ENCODE data around the gene SMCO2. TPM values are rescaled to one million over a fixed set of nuclear protein-coding genes. Genes with fewer than 3 reads are reported as not detected.

SMCO2 gene
- total RNA-seq, 2 donors from 2014 or later, result 0.31 to 1.0 TPM

GRCh38 chr12:27513155-27513824 lies 66.8 kb downstream of the SMCO2 start:
- Histone ChIP-seq H3K27me3 (ENCODE audit: control insufficient read depth, insufficient read depth, low read length, poor library complexity, severe bottlenecking) (no peaks in the 10 kb centered on the region), H3K4me1 (ENCODE audit: control insufficient read depth, insufficient read depth, low read length) (no peaks in the 10 kb centered on the region), H3K36me3 (ENCODE audit: control insufficient read depth, insufficient read depth, low read length) (no peaks in the 10 kb centered on the region), H3K27ac (ENCODE audit: low read depth, low read length) (no peak overlapping the region), H3K4me3 (ENCODE audit: low read length) (no peak overlapping the region), H3K9me3 (ENCODE audit: control insufficient read depth, low read length) (no peaks in the 10 kb centered on the region), H3K9ac (ENCODE audit: extremely low read depth, low read length, poor library complexity, severe bottlenecking) (no peak overlapping the region)
- no peak for TF ChIP-seq CTCF (conservative IDR thresholded peaks at IDR 0.05)
- 89 to 92% methylated on average over 6 to 7 of the region's 7 CpGs for WGBS, 2 experiments (ENCODE audit: insufficient coverage in 1 of 2, insufficient read length in 1 of 2)
- no peak for DNase-seq
- Mint-ChIP-seq H3K36me3 (ENCODE audit: low read depth) (no peaks in the 10 kb centered on the region), H3K9me3 (no peaks in the 10 kb centered on the region), H3K4me3 (no peak overlapping the region), H3K27ac (no peak overlapping the region), H3K27me3 (ENCODE audit: insufficient read depth) (no peaks in the 10 kb centered on the region), H3K4me1 (peaks cover 14% of the 10 kb centered on the region)

GRCh38 chr12:27515671-27516070 lies 69.1 kb downstream of the SMCO2 start:
- Mint-ChIP-seq H3K4me1 (peaks cover 18% of the 10 kb centered on the region), H3K27ac (peak overlapping the region; percentile 81)
- 83% methylated on average over 9 of the region's 9 CpGs for WGBS, 2 experiments (ENCODE audit: insufficient coverage in 1 of 2, insufficient read length in 1 of 2)

GRCh38 chr12:27516625-27517024 lies 70.1 kb downstream of the SMCO2 start:
- H3K36me3 ChIP-seq (ENCODE audit: control insufficient read depth, insufficient read depth, low read length), result no peaks in the 10 kb centered on the region
- no peaks in the 10 kb centered on the region for H3K27me3 ChIP-seq (ENCODE audit: control insufficient read depth, insufficient read depth, low read length, poor library complexity, severe bottlenecking)
- H3K27ac Mint-ChIP-seq, result peak overlapping the region; percentile 1
- no peak for DNase-seq
- H3K4me1 ChIP-seq (ENCODE audit: control insufficient read depth, insufficient read depth, low read length), result peaks cover 8% of the 10 kb centered on the region
- no peaks in the 10 kb centered on the region for H3K9me3 ChIP-seq (ENCODE audit: control insufficient read depth, low read length)
- WGBS, 2 experiments (ENCODE audit: insufficient coverage in 1 of 2, insufficient read length in 1 of 2), result 89 to 99% methylated on average over 3 to 4 of the region's 4 CpGs
- H3K36me3 Mint-ChIP-seq (ENCODE audit: low read depth), result no peaks in the 10 kb centered on the region
- no peaks in the 10 kb centered on the region for H3K9me3 Mint-ChIP-seq
- H3K4me1 Mint-ChIP-seq, result peaks cover 23% of the 10 kb centered on the region
- TF ChIP-seq CTCF (conservative IDR thresholded peaks at IDR 0.05), result no peak
- no peaks in the 10 kb centered on the region for H3K27me3 Mint-ChIP-seq (ENCODE audit: insufficient read depth)
- no peak overlapping the region for H3K27ac ChIP-seq (ENCODE audit: low read depth, low read length)
- H3K4me3 ChIP-seq (ENCODE audit: low read length), result no peak overlapping the region
- no peak overlapping the region for H3K9ac ChIP-seq (ENCODE audit: extremely low read depth, low read length, poor library complexity, severe bottlenecking)
- no peak overlapping the region for H3K4me3 Mint-ChIP-seq

More at GRCh38 chr12:27515671-27516070, 69.1 kb downstream of the SMCO2 start:
- Histone ChIP-seq H3K27me3 (ENCODE audit: control insufficient read depth, insufficient read depth, low read length, poor library complexity, severe bottlenecking) (no peaks in the 10 kb centered on the region), H3K36me3 (ENCODE audit: control insufficient read depth, insufficient read depth, low read length) (no peaks in the 10 kb centered on the region), H3K27ac (ENCODE audit: low read depth, low read length) (no peak overlapping the region), H3K9me3 (ENCODE audit: control insufficient read depth, low read length) (no peaks in the 10 kb centered on the region), H3K9ac (ENCODE audit: extremely low read depth, low read length, poor library complexity, severe bottlenecking) (no peak overlapping the region), H3K4me1 (ENCODE audit: control insufficient read depth, insufficient read depth, low read length) (peaks cover 4% of the 10 kb centered on the region), H3K4me3 (ENCODE audit: low read length) (no peak overlapping the region)
- no peak for TF ChIP-seq CTCF (conservative IDR thresholded peaks at IDR 0.05)
- Mint-ChIP-seq H3K4me3 (no peak overlapping the region), H3K9me3 (no peaks in the 10 kb centered on the region), H3K27me3 (ENCODE audit: insufficient read depth) (no peaks in the 10 kb centered on the region), H3K36me3 (ENCODE audit: low read depth) (no peaks in the 10 kb centered on the region)
- DNase-seq, result no peak

All from endodermal cell (in vitro differentiated cells).